Measurements from ENCODE around the gene CSMD2. TPM values are rescaled to one million over a fixed set of nuclear protein-coding genes. Genes with fewer than 3 reads are reported as not detected.

Gene CSMD2
- total and polyA plus RNA-seq, 7 donors = 0.02 to 0.32 (median 0.10) TPM

GRCh38 chr1:33608825-33609400, 556.1 kb downstream of the CSMD2 start:
- TF ChIP-seq CTCF (IDR thresholded peaks at IDR 0.05) = no peak
- H3K4me1 ChIP-seq = no peaks in the 10 kb centered on the region
- ATAC-seq (no peak), DNase-seq (no peak)
- no peak overlapping the region for H3K4me3 ChIP-seq
- H3K27me3 ChIP-seq (ENCODE audit: insufficient read depth in 3 of 3, low read length in 2 of 3) = no peaks in the 10 kb centered on the region
- H3K27ac ChIP-seq = no peak overlapping the region
- intact Hi-C loops (cut with DNase I) = loop anchor here in 1 of 2 donors (5.0 kb wide), 1 partner anchor 47 kb away; no protein-coding TSS in a partner anchor
- H3K36me3 ChIP-seq (ENCODE audit: insufficient read depth in 1 of 2, low read depth in 1 of 2) = no peaks in the 10 kb centered on the region
- H3K9me3 ChIP-seq = no peaks in the 10 kb centered on the region
- 92 to 96% (median 95%) methylated on average over 9 of the region's 9 CpGs for WGBS, 3 donors

- DNase-seq (no peak), ATAC-seq (no peak)
- no peaks in the 10 kb centered on the region for H3K27me3 ChIP-seq (ENCODE audit: insufficient read depth in 3 of 3, low read length in 2 of 3)
- H3K36me3 ChIP-seq (ENCODE audit: insufficient read depth in 1 of 2, low read depth in 1 of 2) = no peaks in the 10 kb centered on the region
- no peak overlapping the region for H3K4me3 ChIP-seq
- no peaks in the 10 kb centered on the region for H3K4me1 ChIP-seq
- WGBS, 3 donors = 82 to 85% (median 85%) methylated on average over 12 of the region's 12 CpGs
- H3K27ac ChIP-seq = no peak overlapping the region
- TF ChIP-seq CTCF (IDR thresholded peaks at IDR 0.05) = no peak
- no peaks in the 10 kb centered on the region for H3K9me3 ChIP-seq
- intact Hi-C loops (cut with DNase I) = loop anchor here in 1 of 2 donors (5.0 kb wide), 1 partner anchor 45 kb away; no protein-coding TSS in a partner anchor
These were observed 557.5 kb downstream of the CSMD2 start for GRCh38 chr1:33607444-33608005.

- Histone ChIP-seq H3K36me3 (ENCODE audit: insufficient read depth in 1 of 2, low read depth in 1 of 2) (no peaks in the 10 kb centered on the region), H3K4me3 (no peak overlapping the region), H3K27ac (no peak overlapping the region), H3K9me3 (no peaks in the 10 kb centered on the region), H3K27me3 (ENCODE audit: insufficient read depth in 3 of 3, low read length in 2 of 3) (no peaks in the 10 kb centered on the region), H3K4me1 (no peaks in the 10 kb centered on the region)
- intact Hi-C loops (cut with DNase I) = loop anchor here in 1 of 2 donors (5.0 kb wide), 1 partner anchor 44 kb away; no protein-coding TSS in a partner anchor
- 58 to 71% (median 70%) methylated on average over 9 of the region's 9 CpGs for WGBS, 3 donors
- no peak for TF ChIP-seq CTCF (IDR thresholded peaks at IDR 0.05)
- DNase-seq (peak in 1 of 2 donors; percentile 26), ATAC-seq (peak in 1 of 4 donors; percentile 43)
These were observed 558.8 kb downstream of the CSMD2 start for GRCh38 chr1:33606272-33606671.

- intact Hi-C loops (cut with DNase I) = no loop called here
- Histone ChIP-seq H3K9me3 (no peaks in the 10 kb centered on the region), H3K4me1 (no peaks in the 10 kb centered on the region), H3K36me3 (ENCODE audit: insufficient read depth in 1 of 2, low read depth in 1 of 2) (no peaks in the 10 kb centered on the region), H3K27ac (no peak overlapping the region), H3K4me3 (no peak overlapping the region), H3K27me3 (ENCODE audit: insufficient read depth in 3 of 3, low read length in 2 of 3) (no peaks in the 10 kb centered on the region)
- WGBS, 3 donors = 77 to 81% (median 80%) methylated on average over 9 of the region's 9 CpGs
- no peak for TF ChIP-seq CTCF (IDR thresholded peaks at IDR 0.05)
- DNase-seq (no peak), ATAC-seq (no peak)
These were observed 562.8 kb downstream of the CSMD2 start for GRCh38 chr1:33602271-33602670.

Data from psoas muscle (tissue), 8 donors.